T-helper 1 cell treated with Interleukin-12 subunit alpha and Interleukin-12 subunit beta and Interleukin-4 antibody, amounts not matched to agents 30 ng/mL and 1 ng/mL, for 36 hours (primary cell): ENCODE results near the gene CUL9. TPM values are rescaled to one million over a fixed set of nuclear protein-coding genes. Genes with fewer than 3 reads are reported as not detected.

Source experiments
- intact Hi-C: fragments of 100-400 bp; cut with micrococcal nuclease; formaldehyde crosslinking; loops from one replicate; pipeline ENCODE4 v1.15.1; 2024
- total RNA-seq: library from RNA; stranded (reverse); gene quantifications from 2 replicates; pipeline ENCODE4 v1.2.3, GENCODE V29; 2022

CUL9 gene
- total RNA-seq, 1 donor from 2014 or later, result 55.1 TPM

DNA sequence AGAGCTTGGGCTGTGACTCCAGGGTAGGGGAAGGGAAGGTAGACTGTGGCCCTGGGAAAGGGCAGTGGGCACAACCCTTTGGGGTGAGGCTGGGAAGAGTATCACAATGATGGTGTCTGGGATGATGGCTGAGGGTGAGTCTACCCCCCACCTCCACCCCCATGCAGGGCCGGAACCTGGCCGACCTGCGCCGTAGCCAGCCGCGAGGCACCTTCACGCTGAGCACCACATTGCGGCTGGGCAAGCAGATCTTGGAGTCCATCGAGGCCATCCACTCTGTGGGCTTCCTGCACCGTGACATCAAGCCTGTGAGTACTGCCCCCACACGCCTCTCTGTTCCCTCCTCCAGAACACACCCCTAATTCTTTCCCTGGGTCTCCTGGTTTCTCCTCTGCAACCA lies 71.4 kb downstream of the CUL9 start:
- intact Hi-C loops, result no loop called here

DNA sequence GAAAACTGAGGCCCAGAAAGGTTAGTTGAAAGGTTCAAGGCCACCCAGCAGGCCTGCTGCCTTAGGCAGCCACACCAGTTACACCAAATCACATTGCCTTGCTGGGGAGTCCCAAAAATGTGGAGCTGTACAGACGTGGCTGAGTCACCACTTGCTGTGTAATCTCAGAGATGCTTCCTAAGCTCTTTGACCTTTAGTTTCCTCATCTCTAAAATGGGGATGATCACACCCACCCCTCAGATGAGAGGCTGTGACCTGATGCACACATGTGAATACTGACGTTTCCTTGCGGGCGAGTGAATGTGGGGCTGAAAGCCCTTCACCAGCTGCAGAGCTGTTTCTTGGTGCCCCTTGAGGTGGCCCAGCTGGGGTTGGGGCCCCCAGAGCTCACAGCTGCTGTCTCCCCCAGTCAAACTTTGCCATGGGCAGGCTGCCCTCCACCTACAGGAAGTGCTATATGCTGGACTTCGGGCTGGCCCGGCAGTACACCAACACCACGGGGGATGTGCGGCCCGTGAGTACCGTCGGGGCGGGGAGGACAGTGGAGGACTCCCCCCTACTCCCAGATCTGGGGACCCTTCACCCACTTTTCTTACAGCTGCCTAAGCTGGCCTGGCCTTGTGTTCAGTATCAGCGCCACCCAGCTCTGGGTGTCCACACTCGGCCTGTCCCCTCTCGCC lies 72.3 kb downstream of the CUL9 start:
- intact Hi-C loops, result no loop called here

DNA sequence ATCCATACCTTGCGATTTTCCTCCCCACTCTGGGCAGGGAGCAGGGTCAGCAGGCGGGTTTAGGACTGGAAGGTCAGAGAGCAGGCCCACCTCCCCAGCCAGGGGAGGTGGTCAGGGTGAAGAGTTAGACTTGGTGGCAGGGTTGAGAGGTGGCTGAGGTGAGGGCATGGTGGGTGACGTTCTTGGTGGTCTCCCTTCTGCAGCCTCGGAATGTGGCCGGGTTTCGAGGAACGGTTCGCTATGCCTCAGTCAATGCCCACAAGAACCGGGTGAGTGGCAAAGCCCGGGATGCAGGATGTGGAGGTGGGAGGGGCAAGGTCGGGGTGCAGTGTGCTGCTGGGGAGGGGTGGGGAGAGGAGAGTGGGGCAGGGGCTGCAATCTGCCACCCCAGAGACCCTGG lies 72.8 kb downstream of the CUL9 start:
- intact Hi-C loops, result no loop called here

DNA sequence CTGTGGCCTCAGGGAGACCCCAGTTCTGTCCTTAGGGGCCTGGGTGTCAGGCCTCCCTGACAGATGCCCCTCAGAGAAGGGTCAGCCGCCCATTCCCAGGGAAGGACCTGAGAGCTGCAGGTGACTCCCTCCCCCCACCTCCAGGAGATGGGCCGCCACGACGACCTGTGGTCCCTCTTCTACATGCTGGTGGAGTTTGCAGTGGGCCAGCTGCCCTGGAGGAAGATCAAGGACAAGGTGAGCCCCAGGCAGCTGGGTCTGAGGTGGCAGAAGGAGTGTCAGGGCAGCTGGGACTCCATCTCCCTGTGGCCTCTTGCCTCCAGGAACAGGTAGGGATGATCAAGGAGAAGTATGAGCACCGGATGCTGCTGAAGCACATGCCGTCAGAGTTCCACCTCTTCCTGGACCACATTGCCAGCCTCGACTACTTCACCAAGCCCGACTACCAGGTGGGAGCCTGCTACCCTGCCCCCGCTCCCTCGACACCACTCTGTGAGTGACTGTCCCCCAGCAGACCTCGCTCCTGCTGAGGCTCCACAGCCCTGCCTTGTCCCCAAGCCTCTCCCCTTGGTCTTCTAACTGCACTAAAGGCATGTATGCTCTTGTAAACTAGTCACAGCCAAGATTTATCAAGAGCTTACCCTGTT lies 73.5 kb downstream of the CUL9 start:
- intact Hi-C loops, result no loop called here

DNA sequence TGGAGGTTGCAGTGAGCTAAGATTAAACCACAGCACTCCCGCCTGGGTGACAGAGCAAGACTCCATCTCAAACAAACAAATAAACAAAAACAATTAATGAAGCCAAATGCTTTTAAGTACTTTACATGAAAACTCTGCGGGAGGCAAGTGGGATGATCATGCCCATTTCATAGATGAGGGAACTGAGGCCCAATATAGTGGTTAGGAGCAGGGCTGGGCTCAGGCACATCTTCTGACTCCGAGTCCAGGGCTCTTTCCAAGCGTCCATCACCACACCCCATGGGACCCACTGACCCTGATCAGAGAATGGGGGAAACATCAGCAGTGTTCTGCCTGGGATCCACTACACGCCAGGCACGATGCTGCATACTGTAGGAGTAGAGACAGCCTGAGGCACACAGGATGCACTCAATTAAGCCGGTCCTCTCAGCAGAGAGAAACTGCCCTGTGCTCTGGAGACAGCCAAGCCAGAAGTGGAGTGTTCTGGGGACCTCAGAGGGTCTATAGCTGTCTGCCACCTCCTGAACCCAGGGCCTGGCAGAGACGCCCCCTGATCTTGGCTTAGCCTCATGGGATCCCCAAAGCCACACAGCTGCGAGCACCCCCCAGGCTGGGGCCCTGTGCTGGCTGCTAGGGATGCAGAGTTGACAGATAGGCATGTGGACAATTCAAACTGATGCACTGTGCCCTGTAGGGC lies 74.8 kb downstream of the CUL9 start:
- intact Hi-C loops, result no loop called here

DNA sequence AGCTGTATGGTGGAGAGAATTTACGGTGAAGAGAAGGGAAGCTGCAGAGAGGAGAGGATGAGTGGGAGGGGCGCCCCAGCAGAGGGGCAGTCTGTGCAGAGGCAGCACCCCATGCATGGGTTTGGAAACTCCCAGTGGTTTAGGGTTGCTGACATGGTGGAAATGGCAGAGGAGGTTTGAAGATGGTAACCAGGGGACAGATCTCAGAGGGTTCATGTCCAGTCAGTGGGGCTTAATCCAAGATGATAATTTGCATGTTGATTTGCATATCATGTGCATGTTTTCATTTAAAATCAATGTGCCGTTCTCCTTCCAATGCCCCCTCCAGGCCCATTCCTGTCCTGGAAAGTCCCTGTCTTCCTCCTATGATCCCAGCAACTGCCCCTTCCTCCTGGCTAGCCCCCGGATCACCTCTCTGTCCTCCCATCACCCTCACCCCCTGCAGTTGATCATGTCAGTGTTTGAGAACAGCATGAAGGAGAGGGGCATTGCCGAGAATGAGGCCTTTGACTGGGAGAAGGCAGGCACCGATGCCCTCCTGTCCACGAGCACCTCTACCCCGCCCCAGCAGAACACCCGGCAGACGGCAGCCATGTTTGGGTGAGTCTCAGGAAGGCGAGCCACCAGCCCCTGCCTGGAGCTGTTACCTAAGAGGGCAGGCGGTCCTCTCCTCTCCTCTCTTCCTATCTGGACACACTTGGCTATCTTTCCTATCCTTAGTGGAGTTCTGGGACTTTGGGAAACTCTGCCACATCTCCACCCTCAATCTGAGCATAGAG lies 75.6 kb downstream of the CUL9 start:
- intact Hi-C loops, result no loop called here

DNA sequence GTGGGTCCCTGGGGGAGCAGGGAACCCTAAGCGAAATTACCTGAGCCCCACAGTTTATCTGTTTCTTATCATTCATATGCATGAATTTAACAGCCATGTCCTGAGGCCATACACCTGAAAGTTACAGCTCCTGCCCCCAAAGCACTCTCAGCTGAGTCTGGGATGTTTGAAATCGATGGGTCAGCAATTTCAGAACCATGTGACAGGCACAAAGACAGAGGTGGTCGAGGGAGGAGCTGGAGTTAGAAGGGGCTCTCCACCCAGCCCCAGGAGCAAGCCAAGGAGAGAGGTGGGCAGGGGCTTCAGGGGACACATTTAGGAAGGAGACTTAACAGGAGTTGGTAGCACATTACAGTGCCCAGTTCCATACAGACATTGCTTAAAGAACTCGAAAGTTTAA lies 76.2 kb downstream of the CUL9 start:
- intact Hi-C loops, result no loop called here

DNA sequence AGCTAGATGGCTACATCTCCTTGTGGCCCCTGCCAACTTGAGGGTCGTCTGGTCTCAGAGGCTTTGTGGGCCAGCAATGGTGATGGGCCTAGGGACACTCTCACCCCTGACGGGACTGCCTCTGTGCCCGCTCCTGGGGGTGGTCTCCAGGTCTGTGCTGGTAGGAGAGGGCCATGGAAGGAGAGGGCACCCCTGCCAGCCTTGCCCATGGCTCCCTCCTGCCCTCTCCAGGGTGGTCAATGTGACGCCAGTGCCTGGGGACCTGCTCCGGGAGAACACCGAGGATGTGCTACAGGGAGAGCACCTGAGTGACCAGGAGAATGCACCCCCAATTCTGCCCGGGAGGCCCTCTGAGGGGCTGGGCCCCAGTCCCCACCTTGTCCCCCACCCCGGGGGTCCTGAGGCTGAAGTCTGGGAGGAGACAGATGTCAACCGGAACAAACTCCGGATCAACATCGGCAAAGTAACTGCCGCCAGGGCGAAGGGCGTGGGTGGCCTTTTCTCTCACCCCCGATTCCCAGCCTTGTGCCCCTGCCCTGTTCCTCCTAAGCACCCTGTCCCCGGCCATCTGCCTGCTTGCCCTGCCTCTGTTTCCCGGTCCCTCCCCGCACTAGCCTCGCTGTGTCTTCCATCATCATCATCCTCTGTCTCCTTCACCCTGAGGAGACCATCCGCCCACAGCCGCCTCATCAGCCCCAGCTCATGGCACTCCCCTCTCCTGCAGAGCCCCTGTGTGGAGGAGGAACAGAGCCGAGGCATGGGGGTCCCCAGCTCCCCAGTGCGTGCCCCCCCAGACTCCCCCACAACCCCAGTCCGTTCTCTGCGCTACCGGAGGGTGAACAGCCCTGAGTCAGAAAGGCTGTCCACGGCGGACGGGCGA lies 77.1 kb downstream of the CUL9 start:
- intact Hi-C loops, result no loop called here

DNA sequence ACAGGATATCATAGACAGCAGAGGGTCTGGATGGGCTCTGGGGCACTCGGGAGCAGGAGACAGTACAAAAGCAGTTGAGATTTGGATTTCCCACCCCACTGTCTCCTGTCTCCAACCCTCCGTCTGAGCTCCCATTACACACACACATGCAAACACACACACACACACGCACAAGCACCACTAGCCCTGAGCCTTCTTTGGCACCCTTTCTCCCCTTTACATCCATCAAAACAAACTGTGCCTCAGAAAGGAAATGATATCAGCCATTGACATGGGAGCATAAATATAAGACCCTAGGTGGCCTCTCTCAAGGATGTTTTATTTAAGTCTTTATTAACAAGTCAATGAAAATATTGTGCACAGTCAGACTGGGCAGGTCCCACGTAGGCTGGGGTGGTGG lies 78.8 kb downstream of the CUL9 start:
- intact Hi-C loops, result no loop called here

DNA sequence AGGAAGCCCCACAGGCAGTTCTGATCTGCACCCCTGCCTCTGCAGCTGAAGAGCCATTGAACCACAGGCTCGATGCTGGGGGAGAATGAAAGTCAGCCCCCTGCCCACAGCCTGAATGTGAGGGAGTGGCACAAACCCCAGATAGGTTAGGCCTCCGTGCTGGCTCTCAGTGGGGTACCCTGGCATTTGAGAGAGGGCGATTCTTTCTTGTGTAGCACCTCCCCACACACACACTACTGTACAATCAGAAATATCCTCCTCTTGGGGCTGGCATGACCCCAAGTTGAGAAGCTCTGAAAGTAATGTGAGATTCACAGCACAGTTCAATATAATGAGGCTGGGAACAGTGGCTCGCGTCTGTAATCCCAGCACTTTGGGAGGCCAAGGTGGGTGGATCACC lies 79.2 kb downstream of the CUL9 start:
- intact Hi-C loops, result no loop called here

DNA sequence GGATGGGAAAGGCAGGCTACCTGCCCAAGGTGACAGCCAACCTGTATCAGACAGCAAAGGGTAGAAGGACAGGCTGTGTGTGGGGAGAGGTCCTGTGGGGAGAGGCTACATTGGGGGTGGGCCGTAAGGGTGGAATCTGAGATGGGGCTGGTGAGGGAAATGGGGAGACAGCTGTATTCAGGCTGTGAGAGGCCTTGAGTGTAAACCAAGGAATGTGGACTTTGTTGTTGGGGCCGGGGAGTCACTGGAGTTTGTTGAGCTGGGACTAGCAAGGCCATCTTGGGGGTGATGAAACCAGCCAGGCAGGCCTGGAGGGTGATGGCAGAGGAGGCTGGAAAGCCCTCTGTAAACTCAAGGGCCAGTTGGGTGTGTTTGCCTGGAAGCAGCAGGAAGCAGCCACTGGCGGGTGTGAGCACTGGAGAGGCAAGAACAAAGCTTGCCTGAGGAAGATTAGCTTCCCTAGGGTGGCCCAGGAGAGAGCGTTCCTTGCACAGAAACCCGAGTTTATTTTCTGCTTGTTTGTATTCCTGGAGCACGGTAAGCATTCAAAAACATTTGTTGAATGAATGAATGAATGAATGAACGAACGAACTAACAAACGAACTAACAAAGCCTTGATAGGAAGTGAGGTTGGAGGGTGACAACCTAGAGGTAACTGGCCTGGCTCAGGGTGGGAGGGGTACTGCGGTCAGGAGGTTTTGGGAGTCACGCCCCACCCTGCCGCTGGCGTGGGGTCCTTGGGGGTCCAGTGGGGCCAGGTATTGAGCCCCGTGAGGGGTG lies 80.2 kb downstream of the CUL9 start:
- intact Hi-C loops, result no loop called here

DNA sequence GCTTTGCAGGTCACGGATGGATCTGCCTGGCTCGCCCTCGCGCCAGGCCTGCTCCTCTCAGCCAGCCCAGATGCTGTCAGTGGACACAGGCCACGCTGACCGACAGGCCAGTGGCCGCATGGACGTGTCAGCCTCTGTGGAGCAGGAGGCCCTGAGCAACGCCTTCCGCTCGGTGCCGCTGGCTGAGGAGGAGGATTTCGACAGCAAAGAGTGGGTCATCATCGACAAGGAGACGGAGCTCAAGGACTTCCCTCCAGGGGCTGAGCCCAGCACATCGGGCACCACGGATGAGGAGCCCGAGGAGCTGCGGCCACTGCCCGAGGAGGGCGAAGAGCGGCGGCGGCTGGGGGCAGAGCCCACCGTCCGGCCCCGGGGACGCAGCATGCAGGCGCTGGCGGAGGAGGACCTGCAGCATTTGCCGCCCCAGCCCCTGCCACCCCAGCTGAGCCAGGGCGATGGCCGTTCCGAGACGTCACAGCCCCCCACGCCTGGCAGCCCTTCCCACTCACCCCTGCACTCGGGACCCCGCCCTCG lies 80.9 kb downstream of the CUL9 start:
- intact Hi-C loops, result loop anchor here (1.0 kb wide), 3 partner anchors 71 to 243 kb away; no protein-coding TSS in a partner anchor

DNA sequence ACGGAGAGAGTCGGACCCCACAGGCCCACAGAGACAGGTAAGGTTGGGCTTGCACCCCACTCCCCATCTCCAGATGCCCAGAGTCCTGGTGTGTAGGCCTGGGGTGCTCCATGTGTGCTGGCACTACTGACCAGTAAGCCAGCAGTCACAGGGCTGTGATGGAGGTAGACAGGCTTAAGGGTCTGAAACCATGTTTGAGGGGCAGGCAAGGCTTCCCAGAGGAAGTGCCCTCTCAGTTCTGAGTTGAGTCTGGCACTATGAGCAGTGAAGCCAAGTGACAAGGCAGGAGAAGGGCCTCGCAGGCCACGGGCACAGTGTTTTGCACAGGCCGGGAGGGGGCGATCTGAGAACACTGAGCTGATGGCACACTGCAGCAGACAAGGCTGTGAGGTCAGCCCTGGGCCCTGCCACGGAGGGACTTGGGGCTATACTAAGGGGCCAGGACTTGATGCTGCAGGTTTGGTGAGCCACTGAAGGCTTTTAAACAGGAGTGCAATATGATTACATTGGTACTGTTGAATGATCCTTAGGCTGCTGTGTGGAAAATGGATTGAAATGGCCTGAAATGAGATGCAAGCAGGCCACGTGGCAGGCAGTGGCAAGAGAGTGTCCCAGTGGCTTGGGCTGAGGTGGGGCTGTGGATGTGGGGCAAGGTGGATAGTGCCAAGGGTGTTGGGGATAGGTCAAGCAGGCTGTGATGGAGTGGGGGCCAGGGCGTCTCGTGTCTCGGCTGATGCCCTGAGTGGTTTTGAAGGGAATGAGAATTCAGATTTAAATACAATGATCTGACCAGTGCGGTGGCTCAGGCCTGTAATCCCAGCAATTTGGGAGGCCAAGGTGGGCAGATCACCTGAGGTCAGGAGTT lies 81.5 kb downstream of the CUL9 start:
- intact Hi-C loops, result loop anchor here (1.0 kb wide), 3 partner anchors 71 to 243 kb away; no protein-coding TSS in a partner anchor

DNA sequence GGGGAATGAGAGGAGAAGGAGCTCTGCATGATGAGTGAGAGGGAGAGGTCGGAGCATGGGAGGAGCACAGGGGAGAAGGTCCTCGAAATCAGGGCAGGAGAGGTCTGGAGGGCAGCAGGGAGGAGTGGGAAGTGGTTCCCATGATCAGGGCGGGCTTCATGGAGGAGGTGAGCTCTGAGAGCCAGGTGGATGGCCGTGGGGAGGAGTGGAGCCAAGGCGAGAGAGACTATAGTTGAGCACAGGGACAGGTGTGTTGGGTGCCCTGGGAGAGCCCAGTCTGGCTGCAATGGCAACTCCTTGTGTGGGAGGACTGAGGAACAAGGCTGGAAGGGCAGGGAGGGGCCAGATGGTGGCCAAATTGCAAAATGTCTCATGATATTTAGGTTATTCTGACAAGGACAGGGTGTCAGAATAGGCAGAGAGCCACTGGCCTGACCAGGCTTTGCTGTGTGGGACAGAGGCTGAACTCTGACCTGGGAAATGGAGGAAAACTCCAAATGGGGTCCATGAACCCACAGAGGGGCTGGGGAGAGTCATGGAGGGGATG lies 82.7 kb downstream of the CUL9 start:
- intact Hi-C loops, result no loop called here

DNA sequence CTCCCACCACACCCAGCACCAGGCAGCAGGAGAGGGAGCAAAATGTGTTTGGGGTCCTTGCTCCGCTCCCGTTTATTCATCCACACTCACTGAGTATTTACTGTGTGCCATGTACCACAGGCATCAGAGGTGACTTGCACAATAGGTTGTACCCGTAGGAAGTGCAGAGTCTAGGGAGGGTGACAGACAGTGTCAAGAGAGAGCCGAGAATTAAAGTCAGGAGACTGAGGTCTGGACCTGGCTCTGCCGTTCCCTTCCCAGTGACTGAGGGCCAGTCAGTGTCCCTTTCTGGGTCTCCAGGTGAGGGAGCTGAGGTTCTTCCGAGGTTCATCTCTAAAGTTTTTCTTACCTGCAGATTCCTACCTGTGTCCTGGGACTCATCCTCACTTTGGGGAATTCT lies 83.6 kb downstream of the CUL9 start:
- intact Hi-C loops, result no loop called here

DNA sequence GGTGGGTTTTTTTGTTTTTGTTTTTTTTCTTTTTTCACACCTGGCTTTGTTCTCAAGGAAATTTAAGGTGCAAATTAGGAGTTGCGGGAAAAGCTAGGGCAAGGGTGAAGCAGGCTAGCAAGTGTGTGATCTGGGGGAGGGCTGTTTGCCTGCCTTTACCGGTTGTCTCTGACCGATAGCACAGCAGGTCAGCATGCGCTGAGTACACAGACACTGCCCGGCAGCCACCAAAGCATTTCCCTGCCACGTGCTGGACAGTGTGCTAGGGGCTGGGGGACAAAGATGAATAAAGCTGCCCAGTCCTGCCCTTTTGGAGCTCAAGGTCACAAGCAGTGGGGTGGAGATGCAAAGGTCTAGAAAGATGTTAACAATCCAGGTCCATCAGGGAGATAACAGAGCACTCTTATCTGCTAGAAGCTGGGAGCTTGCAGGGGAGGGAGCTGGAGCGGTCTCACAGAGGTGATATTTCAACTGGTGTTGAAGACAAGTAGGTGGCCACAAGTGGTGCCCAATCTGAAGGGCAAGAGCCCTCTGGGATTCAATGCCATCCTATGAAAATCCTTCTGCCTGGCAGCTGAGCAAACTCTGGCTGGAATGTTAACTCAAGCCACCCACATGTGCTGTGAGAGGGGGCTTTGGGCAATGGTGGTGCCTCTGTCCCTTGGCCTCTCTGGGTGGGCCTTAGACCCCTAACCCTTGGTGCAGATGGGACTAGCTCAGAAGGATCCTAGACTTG lies 85.8 kb downstream of the CUL9 start:
- intact Hi-C loops, result no loop called here

DNA sequence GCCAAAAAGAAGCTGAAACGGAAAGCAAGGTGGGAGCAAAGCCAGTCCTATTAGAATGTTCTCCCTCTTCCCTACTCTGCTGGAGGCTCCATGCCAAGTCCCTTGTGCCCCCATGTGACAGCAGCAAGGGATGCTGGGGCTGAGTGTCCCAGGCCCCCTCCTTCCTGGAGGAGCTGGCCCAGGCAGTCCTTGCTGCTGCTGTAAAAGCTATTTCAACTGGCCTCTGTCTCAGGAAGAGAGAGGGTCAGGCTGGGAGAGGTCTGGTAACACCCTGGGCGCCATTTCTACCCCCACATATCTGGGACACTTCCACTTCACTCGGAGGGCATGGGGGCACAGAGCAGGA lies 86.3 kb downstream of the CUL9 start:
- intact Hi-C loops, result no loop called here

DNA sequence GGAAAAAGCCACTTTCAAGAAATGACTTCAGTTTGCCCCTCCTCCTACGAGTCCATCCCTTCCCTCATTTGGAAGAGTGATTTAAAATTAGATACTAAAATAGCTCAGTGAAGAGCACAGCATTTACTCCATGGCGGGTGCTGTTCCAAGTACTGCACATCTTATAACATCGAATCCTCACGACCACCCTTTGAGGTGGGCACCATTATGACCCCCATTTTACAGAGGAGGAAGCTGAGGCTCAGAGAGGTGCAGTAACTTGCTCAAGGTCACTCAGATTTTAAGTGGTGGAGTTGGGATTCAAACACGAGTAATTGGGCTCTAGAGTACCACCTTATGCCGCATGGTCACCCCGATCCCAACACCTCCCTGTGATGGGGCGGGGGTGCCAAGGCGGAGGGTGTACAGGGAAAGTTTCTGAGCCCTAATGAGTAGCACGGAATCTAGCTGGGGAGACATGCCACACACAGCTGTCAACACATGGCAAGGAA lies 86.8 kb downstream of the CUL9 start:
- intact Hi-C loops, result no loop called here
